BE2C (cell line): ENCODE measurements around the gene MPV17.

ENCODE experiments used
- DNase-seq: peaks from one replicate; pipeline ENCODE4 v3.0.0-alpha.2; 2020
- H3K27me3 ChIP-seq: fragments of 250-450 bp; sonication (Bioruptor Pico); 2 replicates; pipeline ENCODE4 v1.5.1; 2020; ENCODE audit warnings: mild to moderate bottlenecking
- H3K36me3 ChIP-seq: fragments of 250-450 bp; sonication (Bioruptor Pico); 2 replicates; pipeline ENCODE4 v1.5.1; 2020; ENCODE audit warnings: mild to moderate bottlenecking
- H3K4me1 ChIP-seq: fragments of 250-450 bp; sonication (Bioruptor Pico); 2 replicates; pipeline ENCODE4 v1.5.1; 2020
- H3K4me3 ChIP-seq: 2 replicates; pipeline ENCODE4 v1.5.1; 2011; ENCODE audit warnings: low read depth, low read length
- H3K9me3 ChIP-seq: fragments of 250-450 bp; sonication (Bioruptor Pico); 2 replicates; pipeline ENCODE4 v1.5.1; 2020
- CTCF ChIP-seq: IDR thresholded peaks from 2 replicates; pipeline ENCODE4 v1.5.1; 2012; ENCODE audit warnings: mild to moderate bottlenecking, low read depth, low read length

The MPV17 gene

GRCh38 chr2:27351802-27352598 is 29.1 kb upstream of the MPV17 start:
- H3K36me3 ChIP-seq, result peaks cover 5% of the 10 kb centered on the region

GRCh38 chr2:27350106-27350693 is 27.3 kb upstream of the MPV17 start:
- Histone ChIP-seq H3K27me3 (no peaks in the 10 kb centered on the region), H3K4me3 (no peak overlapping the region), H3K9me3 (no peaks in the 10 kb centered on the region), H3K4me1 (no peaks in the 10 kb centered on the region), H3K36me3 (peaks cover 5% of the 10 kb centered on the region)
- TF ChIP-seq CTCF, result no peak
- no peak for DNase-seq

More at GRCh38 chr2:27351802-27352598, 29.1 kb upstream of the MPV17 start:
- Histone ChIP-seq H3K4me1 (no peaks in the 10 kb centered on the region), H3K9me3 (no peaks in the 10 kb centered on the region), H3K27me3 (no peaks in the 10 kb centered on the region), H3K4me3 (no peak overlapping the region)
- no peak for TF ChIP-seq CTCF
- no peak for DNase-seq

DNA sequence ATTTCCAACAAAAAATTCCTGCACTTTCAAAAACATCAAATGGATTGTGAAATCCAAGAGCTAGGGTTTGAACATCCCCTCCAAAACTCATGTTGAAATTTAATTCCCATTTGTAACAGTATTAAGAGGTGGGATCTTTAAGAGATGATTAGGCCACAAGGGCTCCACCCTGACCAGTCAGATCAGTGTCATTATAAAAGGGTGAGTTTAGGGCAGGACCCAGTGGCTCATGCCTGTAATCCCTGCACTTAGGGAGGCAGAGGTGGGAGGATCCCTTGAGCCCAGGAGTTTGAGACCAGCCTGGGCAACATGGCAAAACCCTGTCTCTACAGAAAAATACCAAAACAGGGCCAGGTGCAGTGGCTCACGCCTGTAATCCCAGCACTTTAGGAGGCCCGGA is 24.7 kb upstream of the MPV17 start:
- peaks cover 22% of the 10 kb centered on the region for H3K36me3 ChIP-seq

GRCh38 chr2:27336173-27336572 is 13.3 kb upstream of the MPV17 start:
- peaks cover 77% of the 10 kb centered on the region for H3K36me3 ChIP-seq
- no peaks in the 10 kb centered on the region for H3K9me3 ChIP-seq
- no peaks in the 10 kb centered on the region for H3K4me1 ChIP-seq
- no peak overlapping the region for H3K4me3 ChIP-seq
- DNase-seq, result no peak
- H3K27me3 ChIP-seq, result no peaks in the 10 kb centered on the region
- TF ChIP-seq CTCF, result no peak

More for the DNA sequence above, 24.7 kb upstream of the MPV17 start:
- DNase-seq, result no peak
- no peaks in the 10 kb centered on the region for H3K27me3 ChIP-seq
- no peak overlapping the region for H3K4me3 ChIP-seq
- no peak for TF ChIP-seq CTCF
- H3K4me1 ChIP-seq, result no peaks in the 10 kb centered on the region
- no peaks in the 10 kb centered on the region for H3K9me3 ChIP-seq

DNA sequence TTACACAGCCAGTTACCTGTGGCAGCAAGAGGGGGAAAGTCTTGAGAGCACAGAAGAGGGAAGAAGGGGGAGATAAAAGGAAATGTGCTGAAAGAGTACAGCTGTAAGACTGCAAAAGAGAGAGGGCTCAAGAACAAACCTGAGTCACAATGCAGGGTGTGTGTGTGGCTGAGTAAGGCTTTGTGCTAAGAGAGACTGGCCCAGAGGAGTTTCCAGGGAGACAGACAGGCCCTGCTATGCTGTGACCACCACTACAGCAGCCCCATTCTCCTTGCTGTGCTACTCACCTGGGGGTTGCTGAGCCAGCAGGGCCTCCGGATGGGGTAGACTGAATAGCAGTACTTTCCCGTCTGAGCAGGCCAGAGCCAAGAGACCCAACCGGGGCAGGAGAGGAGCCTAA is 12.4 kb upstream of the MPV17 start:
- peaks cover 70% of the 10 kb centered on the region for H3K36me3 ChIP-seq
- no peaks in the 10 kb centered on the region for H3K9me3 ChIP-seq
- no peaks in the 10 kb centered on the region for H3K4me1 ChIP-seq
- H3K4me3 ChIP-seq, result no peak overlapping the region
- no peaks in the 10 kb centered on the region for H3K27me3 ChIP-seq
- no peak for TF ChIP-seq CTCF
- no peak for DNase-seq

- no peak for DNase-seq
- H3K9me3 ChIP-seq, result no peaks in the 10 kb centered on the region
- TF ChIP-seq CTCF, result no peak
- peaks cover 35% of the 10 kb centered on the region for H3K36me3 ChIP-seq
- H3K4me3 ChIP-seq, result no peak overlapping the region
- H3K4me1 ChIP-seq, result peaks cover 11% of the 10 kb centered on the region
- no peaks in the 10 kb centered on the region for H3K27me3 ChIP-seq
These were observed 1.8 kb upstream of the MPV17 start for GRCh38 chr2:27324720-27325119.
